HEK293 (cell line): Measurements from ENCODE around the gene TECR.
A peak's percentile ranks its signal among the peaks of the same experiment; 100 is the strongest.

Source experiments
- CTCF ChIA-PET: fragments of 350-600 bp; formaldehyde crosslinking; extraction: SDS; loops from one replicate; lab custom pipeline; 2021; ENCODE audit warnings: antibody characterized with exemption; lab: Yijun Ruan, JAX
- POLR2A ChIA-PET: fragments of 300-600 bp; formaldehyde crosslinking; extraction: SDS; loops from one replicate; lab custom pipeline; 2020; ENCODE audit warnings: antibody characterized with exemption, inconsistent platforms; lab: Yijun Ruan, JAX
- H3K27ac ChIP-seq: fragments of 200-500 bp; sonication (Bioruptor generic); 2 replicates; pipeline ENCODE4 v1.5.1; 2014; ENCODE audit warnings: low read depth, low read length, control low read depth, inconsistent platforms; ENCODE audit errors: extremely low read depth
- H3K36me3 ChIP-seq, 2 experiments: fragments of 200-500 bp in 1 of 2; sonication (Bioruptor generic) in 1 of 2; 1 replicate in 1 of 2; 2 replicates in 1 of 2; pipeline ENCODE4 v1.5.1; 2014 to 2017; ENCODE audit warnings: inconsistent platforms in 2 of 2, low read length in 2 of 2; ENCODE audit not compliant: control insufficient read depth in 2 of 2, insufficient read depth in 1 of 2
- H3K4me1 ChIP-seq: fragments of 200-500 bp; sonication (Bioruptor generic); 2 replicates; pipeline ENCODE4 v1.5.1; 2014; ENCODE audit warnings: mild to moderate bottlenecking, low read length, inconsistent platforms; ENCODE audit not compliant: control insufficient read depth, insufficient read depth
- H3K4me3 ChIP-seq: 2 replicates; pipeline ENCODE4 v1.5.1; 2011; ENCODE audit warnings: low read depth, mild to moderate bottlenecking, control low read depth, low read length, moderate library complexity
- H3K9me3 ChIP-seq: fragments of 200-500 bp; sonication (Bioruptor generic); 2 replicates; pipeline ENCODE4 v1.5.1; 2014; ENCODE audit warnings: low read depth, low read length, inconsistent platforms; ENCODE audit not compliant: control insufficient read depth, insufficient read depth
- PATZ1 ChIP-seq: fragments of 450-650 bp; formaldehyde crosslinking; IDR thresholded peaks from 2 replicates; pipeline ENCODE4 v1.5.1; 2016; ENCODE audit warnings: missing biosample characterization, missing genetic modification characterization
- ZIC2 ChIP-seq: fragments of 450-650 bp; formaldehyde crosslinking; IDR thresholded peaks from 2 replicates; pipeline ENCODE4 v1.5.1; 2016; ENCODE audit warnings: missing biosample characterization, missing genetic modification characterization
- ZNF148 ChIP-seq: fragments of 450-650 bp; formaldehyde crosslinking; IDR thresholded peaks from 2 replicates; pipeline ENCODE4 v1.5.0; 2017; ENCODE audit warnings: missing biosample characterization, missing genetic modification characterization, borderline replicate concordance
- ZNF223 ChIP-seq: fragments of 450-650 bp; formaldehyde crosslinking; IDR thresholded peaks from 2 replicates; pipeline ENCODE4 v1.5.1; 2016; ENCODE audit warnings: missing biosample characterization, missing genetic modification characterization
- ZNF518A ChIP-seq: fragments of 450-650 bp; formaldehyde crosslinking; conservative IDR thresholded peaks from 2 replicates; pipeline ENCODE4 v1.5.1; 2016; ENCODE audit warnings: low read depth, missing biosample characterization, missing genetic modification characterization
- ZNF558 ChIP-seq: fragments of 450-650 bp; formaldehyde crosslinking; IDR thresholded peaks from 2 replicates; pipeline ENCODE4 v1.5.1; 2016; ENCODE audit warnings: missing biosample characterization, missing genetic modification characterization
- ZNF585B ChIP-seq: fragments of 450-650 bp; formaldehyde crosslinking; IDR thresholded peaks from 2 replicates; pipeline ENCODE4 v1.5.1; 2016; ENCODE audit warnings: missing biosample characterization, missing genetic modification characterization
- ZNF600 ChIP-seq: fragments of 450-650 bp; formaldehyde crosslinking; IDR thresholded peaks from 2 replicates; pipeline ENCODE4 v1.5.1; 2016; ENCODE audit warnings: missing biosample characterization, missing genetic modification characterization
- ZNF777 ChIP-seq: fragments of 450-650 bp; formaldehyde crosslinking; IDR thresholded peaks from 2 replicates; pipeline ENCODE4 v1.5.1; 2017; ENCODE audit warnings: missing biosample characterization, missing genetic modification characterization, borderline replicate concordance
- ZNF792 ChIP-seq: fragments of 450-650 bp; formaldehyde crosslinking; IDR thresholded peaks from 2 replicates; pipeline ENCODE4 v1.5.1; 2016; ENCODE audit warnings: missing biosample characterization, missing genetic modification characterization
- ZNF837 ChIP-seq: fragments of 450-650 bp; formaldehyde crosslinking; IDR thresholded peaks from 2 replicates; pipeline ENCODE4 v1.5.1; 2016; ENCODE audit warnings: missing biosample characterization, missing genetic modification characterization
- TF ChIP-seq, protein P1 (sequence below): fragments of 450-650 bp; formaldehyde crosslinking; IDR thresholded peaks from 2 replicates; pipeline ENCODE4 v1.5.1; 2016; ENCODE audit warnings: missing biosample characterization, missing genetic modification characterization

TECR gene

DNA sequence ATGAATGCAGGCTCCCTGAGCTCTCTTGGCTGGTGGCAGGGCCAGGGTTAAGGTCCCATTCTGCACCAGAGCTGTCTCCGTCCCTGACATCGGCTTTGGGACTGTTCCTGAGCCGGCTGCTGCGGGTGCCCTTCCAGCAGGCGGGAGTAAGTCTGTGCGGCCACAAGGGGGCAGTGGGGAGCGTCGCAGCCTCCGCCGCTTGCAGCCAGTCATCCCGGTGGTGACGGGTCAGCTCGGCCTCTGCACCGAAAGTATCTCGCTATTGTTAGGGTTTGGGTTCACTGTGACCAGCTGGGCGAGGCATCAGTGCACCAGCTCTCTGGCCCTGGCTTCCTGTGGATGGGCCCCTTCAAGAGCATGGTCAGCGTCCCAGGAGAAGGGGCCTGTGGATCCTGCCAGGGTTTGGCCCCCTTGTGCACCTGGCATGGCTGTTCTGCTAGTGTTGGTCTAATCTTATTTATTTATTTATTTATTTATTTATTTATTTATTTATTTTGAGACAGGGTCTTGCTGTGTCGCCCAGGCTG is 27.3 kb downstream of the TECR start (continued):
- TF ChIP-seq, protein P1, sequence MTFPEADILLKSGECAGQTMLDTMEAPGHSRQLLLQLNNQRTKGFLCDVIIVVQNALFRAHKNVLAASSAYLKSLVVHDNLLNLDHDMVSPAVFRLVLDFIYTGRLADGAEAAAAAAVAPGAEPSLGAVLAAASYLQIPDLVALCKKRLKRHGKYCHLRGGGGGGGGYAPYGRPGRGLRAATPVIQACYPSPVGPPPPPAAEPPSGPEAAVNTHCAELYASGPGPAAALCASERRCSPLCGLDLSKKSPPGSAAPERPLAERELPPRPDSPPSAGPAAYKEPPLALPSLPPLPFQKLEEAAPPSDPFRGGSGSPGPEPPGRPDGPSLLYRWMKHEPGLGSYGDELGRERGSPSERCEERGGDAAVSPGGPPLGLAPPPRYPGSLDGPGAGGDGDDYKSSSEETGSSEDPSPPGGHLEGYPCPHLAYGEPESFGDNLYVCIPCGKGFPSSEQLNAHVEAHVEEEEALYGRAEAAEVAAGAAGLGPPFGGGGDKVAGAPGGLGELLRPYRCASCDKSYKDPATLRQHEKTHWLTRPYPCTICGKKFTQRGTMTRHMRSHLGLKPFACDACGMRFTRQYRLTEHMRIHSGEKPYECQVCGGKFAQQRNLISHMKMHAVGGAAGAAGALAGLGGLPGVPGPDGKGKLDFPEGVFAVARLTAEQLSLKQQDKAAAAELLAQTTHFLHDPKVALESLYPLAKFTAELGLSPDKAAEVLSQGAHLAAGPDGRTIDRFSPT, result peak; percentile 40; the same call in 1 of the 2 replicates
- 0 out of 2 replicates have a peak, but pooled peaks have one; percentile 35 for TF ChIP-seq ZNF558 (tag by site-specific recombination)
- no peak for TF ChIP-seq ZNF585B (tag by site-specific recombination)
- peak; percentile 83 for TF ChIP-seq ZNF518A (tag by site-specific recombination)
- TF ChIP-seq ZNF777 (tag by site-specific recombination), result no peak

- Histone ChIP-seq H3K27ac (no peak overlapping the region), H3K4me3 (no peak overlapping the region), H3K9me3 (no peaks in the 10 kb centered on the region), H3K4me1 (no peaks in the 10 kb centered on the region), H3K36me3 (peaks cover 0 to 2% of the 10 kb centered on the region in 2 experiments; a peak in 2 of 3 replicates)
- ChIA-PET CTCF (interaction anchor here (0.6 kb wide), 1 partner anchor 126 kb away, joined by 4 read pairs; no protein-coding TSS in a partner anchor), POLR2A (no interaction called here)
- TF ChIP-seq ZNF148 (tag by site-specific recombination) (no peak), ZNF600 (peak; percentile 45; the same call in 1 of the 2 replicates), ZNF223 (0 out of 2 replicates have a peak, but pooled peaks have one; percentile 26), ZIC2 (peak; percentile 67), PATZ1 (tag by site-specific recombination) (0 out of 2 replicates have a peak, but pooled peaks have one; percentile 21), ZNF837 (tag by site-specific recombination) (no peak), ZNF792 (tag by site-specific recombination) (no peak)
- TF ChIP-seq, protein P1, result peak; percentile 24; the same call in 1 of the 2 replicates
Observed at GRCh38 chr19:14558370-14559066, 29.1 kb downstream of the TECR start.
